Neural progenitor cell (in vitro differentiated cells): ENCODE data around the gene CCDC80.

Experiments
- EZH2 ChIP-seq: fragments of 200-600 bp; sonication (generic); IDR thresholded peaks from 2 replicates; pipeline ENCODE4 v1.6.1; 2017; ENCODE audit warnings: antibody characterized with exemption, mild to moderate bottlenecking, moderate library complexity
- TF ChIP-seq, protein P1 (sequence below): fragments of 200-600 bp; sonication (generic); IDR thresholded peaks from 2 replicates; pipeline ENCODE4 v1.5.1; 2017; ENCODE audit warnings: antibody characterized with exemption, mild to moderate bottlenecking

GRCh38 chr3:112653209-112653871, 12.4 kb upstream of the CCDC80 start:
- TF ChIP-seq, protein P1, sequence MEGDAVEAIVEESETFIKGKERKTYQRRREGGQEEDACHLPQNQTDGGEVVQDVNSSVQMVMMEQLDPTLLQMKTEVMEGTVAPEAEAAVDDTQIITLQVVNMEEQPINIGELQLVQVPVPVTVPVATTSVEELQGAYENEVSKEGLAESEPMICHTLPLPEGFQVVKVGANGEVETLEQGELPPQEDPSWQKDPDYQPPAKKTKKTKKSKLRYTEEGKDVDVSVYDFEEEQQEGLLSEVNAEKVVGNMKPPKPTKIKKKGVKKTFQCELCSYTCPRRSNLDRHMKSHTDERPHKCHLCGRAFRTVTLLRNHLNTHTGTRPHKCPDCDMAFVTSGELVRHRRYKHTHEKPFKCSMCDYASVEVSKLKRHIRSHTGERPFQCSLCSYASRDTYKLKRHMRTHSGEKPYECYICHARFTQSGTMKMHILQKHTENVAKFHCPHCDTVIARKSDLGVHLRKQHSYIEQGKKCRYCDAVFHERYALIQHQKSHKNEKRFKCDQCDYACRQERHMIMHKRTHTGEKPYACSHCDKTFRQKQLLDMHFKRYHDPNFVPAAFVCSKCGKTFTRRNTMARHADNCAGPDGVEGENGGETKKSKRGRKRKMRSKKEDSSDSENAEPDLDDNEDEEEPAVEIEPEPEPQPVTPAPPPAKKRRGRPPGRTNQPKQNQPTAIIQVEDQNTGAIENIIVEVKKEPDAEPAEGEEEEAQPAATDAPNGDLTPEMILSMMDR, result no peak
- no peak for TF ChIP-seq EZH2
